NK-92 (cell line): ENCODE results near the gene ABL1.

ENCODE experiments used
- DNase-seq: peaks from one replicate; lab custom pipeline; 2025; ENCODE audit not compliant: unreplicated experiment; lab: John Stamatoyannopoulos, UW

The ABL1 gene

DNA sequence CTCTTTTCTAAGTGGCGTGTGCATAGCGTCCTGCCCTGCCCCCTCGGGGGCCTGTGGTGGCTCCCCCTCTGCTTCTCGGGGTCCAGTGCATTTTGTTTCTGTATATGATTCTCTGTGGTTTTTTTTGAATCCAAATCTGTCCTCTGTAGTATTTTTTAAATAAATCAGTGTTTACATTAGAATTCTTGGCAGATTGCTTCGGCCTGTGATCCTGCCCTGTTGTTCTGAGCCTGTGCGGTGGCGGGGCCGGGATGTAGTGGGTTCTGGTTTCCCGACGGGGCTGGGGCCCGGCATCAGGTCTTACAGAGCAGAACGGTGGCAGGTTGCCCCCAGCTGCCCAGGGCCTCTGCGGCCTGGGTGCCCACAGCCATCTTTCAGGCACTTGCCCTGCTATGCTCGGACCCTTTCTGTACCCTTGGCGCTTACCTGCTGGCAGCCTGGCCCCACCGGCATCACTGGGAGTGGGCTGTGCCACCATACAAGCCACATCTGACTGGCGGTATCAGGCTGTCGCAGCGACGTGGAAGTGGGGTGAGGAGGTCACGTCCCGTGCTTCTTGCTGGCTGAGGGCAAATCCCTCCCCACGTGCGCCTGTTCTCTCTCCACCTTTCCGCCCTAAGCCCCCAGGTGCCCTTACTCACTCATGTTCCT is 52.6 kb downstream of the ABL1 start:
- DNase-seq: no peak

DNA sequence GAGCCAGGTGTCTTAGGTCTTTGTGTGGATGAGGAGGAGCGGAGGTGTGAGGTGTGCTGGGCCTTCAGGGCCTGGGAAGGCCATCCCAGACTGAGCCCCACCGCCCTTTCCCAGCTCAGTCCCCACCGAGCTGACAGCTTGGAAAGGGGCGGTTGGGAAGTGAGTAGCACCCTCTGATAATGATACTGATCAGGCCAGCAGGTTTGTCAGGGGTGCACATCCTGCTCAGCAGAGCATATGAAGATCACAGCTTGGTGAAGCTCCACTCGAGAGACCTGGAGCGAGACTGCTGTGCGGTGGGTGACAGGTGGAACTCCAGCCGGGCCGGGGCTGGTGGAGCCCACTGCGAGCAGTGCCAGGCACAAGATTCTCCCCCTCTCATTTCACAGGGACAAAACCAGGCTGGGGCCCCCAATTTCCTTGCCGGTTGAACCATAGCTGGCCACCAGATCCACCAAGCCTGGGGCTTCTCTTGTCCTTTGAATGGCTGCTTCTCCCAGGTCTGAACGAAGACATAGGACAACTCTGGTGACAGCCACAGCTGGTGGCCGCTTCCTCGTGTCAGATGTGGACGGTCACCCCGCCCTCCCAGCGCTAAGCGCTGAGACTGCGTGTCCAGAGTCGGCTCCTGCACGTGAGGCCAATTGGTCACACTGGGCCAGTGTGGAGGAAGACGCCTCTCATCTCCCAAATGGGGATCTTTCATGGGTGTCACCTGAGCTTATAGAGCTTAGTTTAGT is 53.3 kb downstream of the ABL1 start:
- no peak for DNase-seq

DNA sequence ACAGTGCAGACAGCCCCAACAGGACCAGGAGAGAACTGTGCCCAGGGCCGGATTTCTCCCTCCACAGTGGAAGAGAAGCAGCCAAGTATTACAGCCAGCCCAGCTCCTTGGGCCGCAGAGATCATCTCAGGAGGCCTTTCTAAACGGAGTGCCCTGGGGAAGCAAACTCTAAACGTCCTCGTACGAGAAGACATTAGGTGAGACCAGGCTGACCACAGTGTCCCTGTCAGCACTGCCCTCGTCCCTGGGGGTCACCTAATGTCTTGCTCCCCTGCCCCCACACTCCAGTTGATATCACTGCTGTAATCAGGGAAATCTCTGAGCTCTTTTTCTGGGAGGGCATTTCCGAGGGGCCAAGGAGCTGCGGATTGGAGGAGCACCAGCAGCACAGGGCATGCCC is 55.1 kb downstream of the ABL1 start:
- no peak for DNase-seq

DNA sequence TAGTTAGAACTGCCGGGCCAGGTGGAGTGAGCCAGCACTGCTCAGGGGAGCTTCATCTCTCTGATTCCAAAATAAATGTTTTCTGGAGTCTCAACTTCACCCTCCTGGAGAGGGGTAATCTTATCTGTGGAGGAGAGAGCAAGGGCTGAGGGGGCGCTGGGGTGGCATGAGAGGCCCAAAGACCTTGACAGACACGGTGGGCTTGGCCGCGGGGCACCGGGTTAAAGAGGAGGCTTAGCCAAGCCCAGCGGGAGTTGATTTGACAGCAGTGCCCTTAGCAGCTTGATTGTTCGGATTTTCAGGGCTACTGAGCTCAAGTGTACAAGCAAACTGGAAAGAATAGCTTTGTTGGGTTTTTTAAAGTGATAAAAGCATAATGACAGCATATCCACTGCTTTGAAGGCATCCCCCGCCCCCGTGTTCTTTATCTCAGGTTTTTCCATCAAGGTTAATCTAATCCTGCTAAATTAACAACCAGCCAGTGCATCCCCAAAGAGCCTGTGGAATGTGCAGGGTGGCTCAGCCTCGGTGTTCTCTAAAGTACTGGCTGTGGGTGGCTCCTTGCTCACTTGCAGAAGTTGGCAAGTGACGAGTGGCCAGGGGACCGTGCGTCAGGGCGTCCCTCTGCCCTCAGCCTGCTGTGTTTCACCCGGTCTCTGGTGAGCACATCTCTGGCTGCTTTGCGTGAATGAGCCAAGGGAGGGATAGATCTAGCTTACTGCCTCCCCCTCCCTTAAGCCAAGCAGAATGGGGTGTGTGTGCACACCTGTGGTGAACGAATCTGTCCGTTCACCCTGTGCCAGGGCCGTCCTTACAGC is 56.0 kb downstream of the ABL1 start:
- DNase-seq: no peak

DNA sequence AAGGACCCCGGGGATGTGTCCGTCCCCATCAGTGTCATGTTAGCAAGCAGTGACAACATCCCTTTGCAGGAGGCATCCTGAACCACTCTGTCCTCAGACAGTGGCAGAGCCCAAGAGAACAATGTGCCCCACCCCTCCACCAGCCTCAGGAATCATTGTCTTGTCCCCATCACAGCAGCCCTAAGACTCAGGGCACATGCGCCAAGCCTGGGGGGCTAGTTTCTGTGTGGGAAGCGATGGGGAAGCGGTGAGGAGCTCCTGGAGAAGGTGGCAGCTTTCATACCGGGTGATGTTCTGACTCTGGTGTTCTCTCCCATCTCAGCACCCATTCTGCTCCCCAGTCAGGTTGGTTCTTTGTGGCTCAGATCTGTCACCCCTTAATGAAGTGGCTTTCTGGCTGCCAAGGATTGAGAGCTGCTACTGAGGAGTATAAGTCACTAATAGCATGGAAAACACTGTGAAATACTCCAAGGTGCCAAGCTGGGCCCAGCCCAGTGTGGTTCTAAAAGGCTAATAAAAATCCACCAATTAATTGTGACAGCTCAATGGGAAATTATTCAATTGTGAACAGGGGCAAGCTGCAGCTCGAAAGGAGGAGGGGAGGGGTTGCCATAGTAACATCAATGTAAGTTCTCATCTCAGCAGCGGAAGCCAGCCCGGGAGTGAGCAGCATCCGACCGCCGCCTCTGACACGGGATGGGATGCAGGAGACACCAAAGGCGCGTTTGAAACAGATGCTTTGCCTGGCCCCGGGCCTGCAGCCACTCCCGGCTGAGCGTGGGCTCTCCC is 56.8 kb downstream of the ABL1 start:
- DNase-seq: no peak

DNA sequence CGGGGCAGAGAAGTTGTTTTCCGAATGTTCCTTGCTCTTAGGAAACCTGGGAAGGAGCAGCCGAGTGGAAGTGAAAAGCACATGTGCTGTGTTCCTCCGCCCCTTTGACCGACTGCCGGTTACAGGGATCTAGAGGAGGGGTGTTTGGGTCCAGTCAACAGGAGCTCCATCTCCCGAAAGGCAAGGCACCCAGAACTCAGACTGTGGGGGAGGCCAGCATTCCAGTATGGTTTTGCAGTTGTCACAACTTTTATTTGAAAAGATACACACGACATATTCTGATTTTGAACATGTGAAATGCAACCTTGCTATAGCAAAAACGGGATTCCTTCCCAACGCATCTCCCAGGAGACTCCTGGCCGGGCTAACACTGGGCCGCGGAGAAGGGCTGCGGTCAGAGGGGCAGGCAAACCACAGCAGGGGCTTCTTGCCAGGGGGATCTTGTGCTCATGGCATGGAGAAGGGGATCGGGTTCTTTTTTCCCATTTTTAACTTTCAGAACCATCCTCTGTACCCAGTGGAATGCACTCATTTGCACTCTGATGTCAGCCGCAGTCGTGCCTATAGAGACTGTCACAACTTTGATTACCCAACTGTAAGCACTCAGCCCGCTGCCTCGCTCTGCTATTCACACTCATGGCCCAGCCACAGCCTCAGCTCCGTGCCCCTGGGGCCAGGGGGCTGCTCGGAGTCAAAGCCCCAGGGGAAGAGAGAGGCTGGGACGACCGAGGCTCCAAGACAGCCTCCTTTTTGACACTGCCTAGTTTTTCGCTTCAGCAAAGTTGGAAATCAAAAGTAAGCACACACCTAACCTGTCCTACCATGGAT is 57.6 kb downstream of the ABL1 start:
- no peak for DNase-seq

- DNase-seq: no peak
Measured at GRCh38 chr9:130893341-130894101, 58.5 kb downstream of the ABL1 start.

DNA sequence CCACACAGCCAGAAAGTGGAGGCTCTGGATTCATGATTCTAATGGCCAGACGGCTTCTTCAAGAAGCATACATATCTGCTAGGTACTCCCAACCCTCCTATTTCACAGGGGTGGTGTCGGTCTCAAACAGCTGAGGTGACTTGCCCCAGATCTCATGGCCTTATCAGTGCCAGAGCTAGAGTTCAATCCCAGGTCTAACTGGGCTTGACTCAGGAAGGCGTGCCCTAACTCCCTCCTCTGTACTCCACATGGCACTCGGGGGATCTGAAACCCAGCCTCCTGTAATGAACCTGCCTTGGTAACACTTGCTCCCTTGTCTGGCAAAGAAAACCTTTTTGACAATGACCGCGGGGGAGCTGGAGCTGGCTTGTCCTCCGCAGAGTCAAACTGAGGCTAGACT is 59.5 kb downstream of the ABL1 start:
- no peak for DNase-seq

DNA sequence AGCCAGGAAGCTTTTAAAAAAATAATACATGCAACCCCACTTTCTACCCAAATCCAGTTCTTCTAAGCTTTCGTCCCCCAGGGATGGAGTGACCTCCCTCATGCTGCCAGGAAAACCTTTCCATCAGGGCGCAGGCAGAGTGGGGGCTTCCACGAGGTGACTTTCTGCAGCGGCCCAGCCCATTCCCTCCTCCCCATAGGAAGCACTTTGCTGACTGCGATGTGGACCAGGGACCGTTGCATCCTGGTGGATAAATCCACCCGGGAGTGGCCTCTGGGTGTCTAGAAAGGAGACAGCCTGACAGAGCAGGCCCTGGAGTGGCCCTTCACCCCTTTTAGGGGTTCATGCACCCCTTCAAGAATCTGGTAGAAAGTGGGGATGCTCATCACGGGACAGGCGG is 60.0 kb downstream of the ABL1 start:
- DNase-seq: no peak

DNA sequence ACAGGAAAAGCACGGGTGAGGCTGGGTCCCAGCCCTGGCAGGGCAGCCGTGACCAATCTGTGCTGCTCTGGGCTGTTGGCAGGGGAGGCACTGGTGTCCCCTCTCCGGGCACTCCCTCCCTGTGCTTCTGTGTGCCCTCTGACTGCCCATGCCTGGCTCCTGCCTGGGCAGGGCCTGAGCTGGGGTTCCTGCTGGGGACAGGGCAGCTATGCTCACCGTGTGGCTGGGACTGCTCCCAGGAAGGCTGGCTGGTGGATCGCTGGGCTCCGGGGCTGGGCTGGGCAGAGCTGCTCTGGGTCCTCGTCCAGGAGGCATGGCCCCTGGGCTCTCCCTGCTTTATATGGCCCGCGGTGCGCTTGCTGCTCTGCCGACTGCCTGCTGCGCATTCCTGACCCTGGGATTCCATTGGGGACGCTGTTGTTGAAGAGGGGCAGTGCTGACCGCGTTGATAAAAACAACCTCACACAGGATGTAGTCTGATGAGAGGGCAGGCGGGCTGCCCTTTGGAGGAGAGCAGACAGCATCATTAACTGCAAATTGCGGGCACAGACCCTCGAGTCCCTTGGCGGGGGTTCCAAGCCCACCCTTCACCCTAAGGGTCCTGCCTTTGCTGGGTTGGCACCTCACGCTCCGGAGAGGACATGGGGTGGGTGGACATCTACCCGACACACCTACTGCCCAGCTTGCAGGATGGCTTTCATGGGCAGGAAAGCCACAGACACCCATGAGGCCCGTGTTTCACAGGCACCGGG is 60.6 kb downstream of the ABL1 start:
- DNase-seq: no peak

GRCh38 chr9:130896233-130897014 is 61.4 kb downstream of the ABL1 start, which contains the start of gene QRFP:
Gene QRFP, minus strand, starts transcription at chr9:130896812. Its CDS starts 2,974 bp downstream, at chr9:130893838.
- DNase-seq: no peak

- DNase-seq: no peak
Measured at GRCh38 chr9:130897105-130897751, 62.2 kb downstream of the ABL1 start.

DNA sequence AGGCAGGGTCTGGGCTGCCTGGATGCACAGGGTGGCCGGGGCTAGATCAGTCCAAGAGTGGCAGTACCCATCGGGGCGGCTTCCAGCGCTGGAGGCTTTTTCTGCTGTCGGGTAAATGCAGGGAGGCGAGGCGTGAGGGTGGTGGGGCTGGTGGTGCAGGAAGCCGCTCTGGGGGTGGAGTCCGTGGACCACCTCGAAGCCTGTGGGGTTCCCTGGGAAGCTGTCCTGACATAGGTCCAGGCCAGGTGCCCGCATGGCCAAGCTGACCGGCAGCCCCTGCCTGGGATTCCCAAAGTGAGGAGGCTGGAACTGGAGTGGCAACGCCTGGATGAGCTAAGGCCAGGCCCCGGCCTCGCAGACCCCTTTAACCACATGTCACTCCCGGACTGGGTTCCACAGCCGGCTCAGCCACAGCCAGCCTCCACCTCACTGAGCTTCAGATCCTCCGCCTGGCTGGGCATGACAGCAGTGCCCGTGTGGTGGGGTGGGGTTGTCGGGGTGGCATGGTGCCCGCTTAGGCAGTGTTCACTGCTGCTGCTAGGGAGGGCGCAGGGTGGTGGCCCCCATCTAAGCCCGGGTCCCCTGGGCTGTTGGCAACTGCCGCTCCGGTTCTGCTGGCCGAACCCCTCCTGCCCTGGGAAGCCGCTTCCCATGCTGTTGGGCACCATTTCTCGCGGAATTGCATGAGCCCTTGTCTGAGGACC is 62.9 kb downstream of the ABL1 start:
- no peak for DNase-seq

DNA sequence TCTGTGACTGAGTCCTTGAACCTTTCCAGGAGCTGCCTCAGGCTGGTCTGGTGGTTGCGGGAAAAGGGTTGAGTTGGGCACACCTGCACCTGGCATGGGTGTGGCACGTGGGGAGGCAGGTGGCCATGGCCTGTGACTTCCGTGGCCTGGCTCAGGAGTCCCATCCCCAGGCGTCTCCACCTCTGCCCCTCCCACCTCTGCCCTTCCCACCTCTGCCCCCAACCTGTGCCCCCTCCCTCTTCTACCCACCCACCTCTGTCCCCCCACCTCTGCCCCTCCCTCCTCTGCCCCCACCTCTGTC is 63.4 kb downstream of the ABL1 start:
- no peak for DNase-seq

DNA sequence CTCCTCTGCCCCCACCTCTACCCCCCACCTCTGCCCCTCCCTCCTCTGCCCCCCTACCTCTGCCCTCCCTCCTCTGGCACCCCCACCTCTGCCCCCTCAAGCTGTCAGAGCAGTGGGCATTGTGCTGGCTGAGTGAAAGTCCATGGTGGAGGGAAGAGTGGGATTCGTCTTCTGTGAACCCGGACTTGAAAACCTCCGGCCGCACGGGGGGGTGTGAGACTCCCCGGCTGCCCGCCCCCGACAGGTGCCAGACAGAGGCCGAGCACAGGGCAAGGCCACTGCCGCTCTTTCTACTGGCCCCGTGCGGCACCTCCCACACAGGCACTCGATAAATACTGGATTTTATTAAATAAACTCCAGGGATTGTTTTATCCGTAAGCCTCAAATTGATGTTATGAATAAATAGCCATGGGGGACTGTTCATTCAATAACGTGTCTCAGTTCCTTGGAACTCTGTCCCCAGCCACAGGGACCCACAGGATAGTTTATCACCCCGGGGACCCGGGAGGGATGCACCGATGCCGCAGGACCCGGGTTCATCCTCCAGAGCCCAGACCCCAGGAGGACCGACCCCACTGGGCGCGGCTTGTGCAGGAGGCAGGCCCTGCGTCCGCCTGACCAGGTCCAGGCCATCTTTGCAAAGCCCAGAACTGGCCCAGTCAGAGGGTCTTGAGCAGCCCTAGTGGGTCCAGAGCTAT is 64.1 kb downstream of the ABL1 start:
- no peak for DNase-seq

DNA sequence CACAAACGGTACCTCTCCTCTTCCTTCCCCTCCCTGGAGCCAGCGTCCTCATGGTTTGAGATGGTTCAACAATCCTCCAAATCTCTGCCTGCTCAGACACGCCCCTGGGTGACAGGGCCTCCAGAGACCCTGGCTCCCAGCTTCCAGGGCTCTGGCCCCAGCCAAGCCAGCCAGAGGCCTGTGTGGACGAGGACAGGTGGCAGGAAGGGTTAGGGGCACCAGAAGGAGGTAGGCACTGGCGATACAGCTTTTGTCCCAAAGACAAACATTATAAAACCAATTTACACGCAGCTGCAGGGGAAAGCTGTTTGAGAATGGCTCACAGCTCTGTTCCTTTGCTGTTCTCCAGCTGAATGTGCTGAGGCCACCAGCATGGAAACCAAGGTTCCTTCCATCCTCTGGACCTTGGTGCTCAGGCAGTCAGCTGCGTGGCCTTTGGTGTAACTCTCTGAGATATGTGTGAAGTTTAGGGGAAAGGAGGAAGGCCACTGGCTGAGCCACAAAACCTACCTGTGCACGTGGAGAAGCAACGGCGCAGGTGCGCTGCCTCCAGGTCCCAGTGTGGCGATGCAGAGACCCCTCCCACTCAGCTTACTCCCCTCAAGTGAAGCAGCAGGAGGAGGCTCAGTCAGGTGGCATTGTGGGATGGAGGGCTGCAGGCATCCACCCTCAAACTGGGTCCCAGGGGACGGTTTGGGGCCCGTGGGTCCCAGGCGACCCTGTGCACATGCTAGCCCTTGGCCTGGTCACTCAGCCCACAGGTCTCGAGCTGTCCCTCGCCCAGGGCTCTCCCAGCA is 65.8 kb downstream of the ABL1 start:
- DNase-seq: no peak
